Measurements from ENCODE around the gene MYOD1.

MYOD1 gene

DNA sequence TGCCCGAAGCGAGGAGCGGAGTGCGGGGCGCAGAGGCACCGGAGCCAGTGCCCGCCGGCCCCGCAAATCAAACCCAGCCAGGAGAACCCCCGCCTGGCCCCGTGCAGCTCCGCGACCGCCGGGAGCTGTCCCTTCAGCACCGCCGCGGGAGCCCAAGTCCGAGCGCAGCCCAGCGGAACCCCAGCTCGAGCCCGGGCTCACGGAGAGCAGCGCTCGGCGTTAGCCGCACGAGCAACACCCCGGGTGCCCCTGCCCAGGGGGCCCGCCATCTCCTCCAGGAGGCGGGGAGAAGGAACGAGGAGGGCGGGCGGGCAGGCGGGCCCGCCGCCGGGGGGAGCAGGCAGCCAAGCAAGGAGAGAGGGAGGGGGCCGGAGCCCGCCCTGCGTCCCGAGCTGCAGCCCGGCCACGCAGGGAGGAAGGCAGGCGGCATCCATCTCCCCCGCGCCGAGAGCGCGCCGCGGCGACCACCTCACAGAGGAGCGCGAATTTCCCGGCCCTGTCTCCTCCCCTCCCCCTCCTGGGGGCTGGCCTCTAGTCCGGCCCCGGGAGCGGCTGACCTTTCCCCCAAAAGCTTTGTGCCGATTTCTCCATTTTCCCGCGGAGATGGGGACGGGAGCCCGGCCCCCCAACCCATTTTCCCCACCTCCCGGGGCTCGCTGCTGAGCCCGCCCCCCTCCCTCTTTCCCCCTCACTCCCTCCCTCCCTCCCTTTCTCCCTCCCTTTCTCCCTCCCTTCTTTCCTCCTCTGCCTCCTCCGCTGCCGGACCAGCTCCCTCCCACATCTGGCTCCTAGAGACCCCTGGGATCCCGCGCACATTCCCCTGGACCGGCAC lies 15.8 kb downstream of the MYOD1 start:
- DNase-seq (ENCODE audit: low read depth) = no peak

DNA sequence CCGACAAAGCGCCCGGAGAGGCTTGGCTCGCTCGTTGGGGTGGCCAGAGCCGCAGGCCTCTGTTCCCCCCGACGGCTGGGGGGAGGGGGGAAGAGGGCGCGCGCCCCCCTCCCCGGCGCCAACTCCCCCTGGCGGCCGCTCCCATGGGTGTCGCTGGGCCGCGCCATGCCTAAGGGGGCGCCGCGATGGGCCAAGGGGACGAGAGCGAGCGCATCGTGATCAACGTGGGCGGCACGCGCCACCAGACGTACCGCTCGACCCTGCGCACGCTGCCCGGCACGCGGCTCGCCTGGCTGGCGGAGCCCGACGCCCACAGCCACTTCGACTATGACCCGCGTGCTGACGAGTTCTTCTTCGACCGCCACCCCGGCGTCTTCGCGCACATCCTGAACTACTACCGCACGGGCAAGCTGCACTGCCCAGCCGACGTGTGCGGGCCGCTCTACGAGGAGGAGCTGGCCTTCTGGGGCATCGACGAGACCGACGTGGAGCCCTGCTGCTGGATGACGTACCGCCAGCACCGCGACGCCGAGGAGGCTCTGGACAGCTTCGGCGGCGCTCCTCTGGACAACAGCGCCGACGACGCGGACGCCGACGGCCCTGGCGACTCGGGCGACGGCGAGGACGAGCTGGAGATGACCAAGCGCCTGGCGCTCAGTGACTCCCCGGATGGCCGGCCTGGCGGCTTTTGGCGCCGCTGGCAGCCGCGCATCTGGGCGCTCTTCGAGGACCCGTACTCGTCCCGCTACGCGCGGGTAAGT lies 16.6 kb downstream of the MYOD1 start:
- DNase-seq (ENCODE audit: low read depth) = no peak

DNA sequence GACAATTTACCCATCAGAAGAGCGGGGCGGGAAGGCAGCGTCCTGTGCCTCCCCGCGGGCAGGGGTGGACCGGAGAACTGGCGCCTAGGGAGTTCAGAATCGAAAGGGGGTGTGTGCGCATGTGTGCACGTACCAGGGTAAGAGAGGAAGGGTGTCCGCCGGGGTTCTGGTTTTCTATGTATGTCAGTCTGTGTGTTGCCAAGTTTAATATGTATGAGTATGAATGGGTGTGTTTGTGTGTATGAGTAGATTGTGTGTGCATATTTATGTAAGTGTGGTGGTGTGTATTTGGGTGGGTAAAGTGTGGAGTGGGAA lies 17.2 kb downstream of the MYOD1 start:
- DNase-seq (ENCODE audit: low read depth) = no peak

DNA sequence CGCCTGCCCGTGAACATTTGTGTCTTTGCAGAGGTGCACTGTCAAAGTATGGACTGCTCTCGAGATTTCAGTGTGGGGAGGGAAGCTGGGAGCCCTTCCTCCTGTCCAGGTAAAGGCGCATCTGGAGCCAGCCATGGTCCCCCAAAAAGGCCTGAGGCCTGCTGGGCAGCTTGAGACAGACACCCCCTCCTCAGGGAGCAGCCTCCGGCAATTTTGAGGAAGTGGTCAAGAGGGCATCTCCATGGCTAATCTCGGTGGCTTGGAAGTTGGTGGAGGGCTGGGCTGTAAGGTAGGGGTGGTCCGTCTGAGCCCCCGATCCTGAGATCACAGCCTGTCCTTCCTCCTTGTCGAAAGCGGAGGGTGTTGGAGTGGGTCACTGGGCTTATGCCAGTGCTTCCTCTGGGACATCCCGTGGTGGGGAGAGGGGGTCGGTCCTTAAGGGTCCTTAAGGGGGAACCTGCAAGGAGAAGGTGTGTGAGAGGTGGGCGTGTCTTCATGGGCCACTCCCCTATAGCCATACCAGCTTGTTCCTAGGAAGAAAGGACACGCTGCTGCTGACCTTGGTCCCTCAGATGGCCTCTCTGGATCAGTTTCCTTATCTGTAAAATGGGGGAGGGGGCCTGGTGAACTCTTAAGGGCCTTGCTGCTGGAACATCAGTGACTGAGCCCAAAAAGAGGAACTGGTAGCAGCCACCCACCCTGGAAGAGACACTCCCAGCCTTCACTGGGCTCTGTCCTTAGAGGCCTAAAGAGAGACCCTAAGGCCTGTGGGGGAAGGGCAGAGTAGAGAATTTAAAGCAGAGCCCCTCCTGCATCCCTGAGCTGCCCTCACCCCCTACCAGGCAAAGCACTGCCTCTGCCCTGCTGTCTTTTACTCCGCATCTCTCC lies 17.8 kb downstream of the MYOD1 start:
- DNase-seq (ENCODE audit: low read depth) = no peak

DNA sequence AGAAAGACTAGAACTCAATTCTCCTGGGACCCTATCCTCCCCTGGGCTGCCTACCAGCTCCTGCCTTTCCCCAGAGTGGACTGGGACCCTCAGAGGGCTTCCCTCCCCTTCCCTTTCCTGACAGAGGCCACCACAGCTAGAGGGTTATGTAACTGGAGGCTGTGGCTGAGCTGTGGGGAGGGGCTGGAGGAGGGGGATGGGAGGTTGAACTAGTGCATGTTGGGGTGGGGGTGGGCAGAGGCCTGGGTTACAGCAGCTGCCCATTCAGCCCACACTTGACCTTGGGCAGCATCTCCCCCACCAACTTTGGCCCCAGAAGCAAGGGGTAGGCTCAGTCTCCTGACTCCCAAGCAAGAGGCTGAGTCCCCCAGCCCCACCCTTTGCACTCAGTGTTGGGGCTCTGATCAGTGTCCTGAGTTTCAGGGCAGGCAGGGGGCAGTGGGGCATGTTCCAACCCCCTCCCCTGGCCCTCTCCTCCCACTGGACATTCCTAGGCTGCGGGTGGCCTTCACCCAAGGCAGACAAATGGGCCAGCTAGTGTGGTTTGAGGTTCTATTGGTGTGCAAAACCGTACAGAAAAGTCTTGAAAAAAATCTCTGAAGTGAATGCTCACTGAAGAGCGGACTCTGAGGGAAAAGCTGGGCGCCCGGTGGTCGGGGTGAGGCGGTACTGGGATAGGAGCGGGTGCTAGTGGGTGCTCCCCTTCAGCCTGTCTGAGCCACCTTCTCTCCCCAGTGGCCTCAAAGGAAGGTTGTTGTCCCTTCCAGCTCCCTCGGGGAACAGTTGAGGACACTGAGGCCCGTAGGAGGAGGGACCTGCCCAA lies 19.0 kb downstream of the MYOD1 start:
- DNase-seq (ENCODE audit: low read depth) = no peak

DNA sequence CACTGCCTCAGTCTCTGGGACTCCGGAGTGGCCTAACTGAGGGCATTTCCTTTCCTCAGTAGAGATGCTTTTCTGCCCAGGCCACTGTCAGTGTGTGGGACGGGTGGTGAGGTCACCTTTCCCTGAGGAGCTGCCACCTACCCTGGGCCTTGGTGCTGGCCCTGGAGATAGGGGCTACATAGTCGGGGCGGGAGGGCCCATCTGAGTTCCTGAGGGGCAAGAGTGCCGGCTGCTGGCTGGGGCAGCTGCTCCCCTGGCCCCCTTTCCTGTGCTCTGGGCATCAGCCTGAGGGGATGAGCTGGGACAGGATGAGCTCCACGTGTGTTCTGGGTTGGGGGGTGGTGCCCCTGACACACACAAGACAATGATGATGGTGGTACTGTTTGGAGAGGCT lies 20.6 kb downstream of the MYOD1 start:
- no peak for DNase-seq (ENCODE audit: low read depth)

DNA sequence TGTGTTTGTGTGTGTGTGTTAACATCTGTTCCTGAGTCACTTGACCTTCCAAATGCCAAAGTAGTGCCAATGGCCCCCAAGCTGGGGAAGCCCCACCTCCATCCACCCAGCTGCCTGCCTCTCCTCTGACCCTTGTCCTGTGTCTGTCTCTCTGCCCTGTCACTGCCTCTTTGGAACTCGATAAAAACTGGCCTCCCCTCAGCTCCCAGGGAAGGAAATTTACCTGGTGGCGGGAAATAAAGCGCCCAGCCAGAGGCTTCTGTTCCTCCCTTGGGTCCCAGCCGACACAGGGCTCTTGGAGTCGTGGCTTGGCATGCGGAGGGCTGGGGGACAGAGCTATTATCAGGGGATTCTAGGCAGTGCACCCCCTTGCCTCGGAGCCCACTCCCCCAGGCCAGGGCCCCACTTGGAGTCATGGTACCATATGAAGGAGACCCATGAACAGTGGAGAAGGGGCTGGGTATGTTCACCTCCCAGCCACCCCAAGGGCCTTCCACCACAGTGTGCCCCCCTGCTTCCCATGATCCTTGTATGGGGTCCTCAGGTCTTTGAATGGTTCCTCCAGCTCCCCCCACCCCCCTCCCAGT lies 21.4 kb downstream of the MYOD1 start:
- DNase-seq (ENCODE audit: low read depth) = no peak

DNA sequence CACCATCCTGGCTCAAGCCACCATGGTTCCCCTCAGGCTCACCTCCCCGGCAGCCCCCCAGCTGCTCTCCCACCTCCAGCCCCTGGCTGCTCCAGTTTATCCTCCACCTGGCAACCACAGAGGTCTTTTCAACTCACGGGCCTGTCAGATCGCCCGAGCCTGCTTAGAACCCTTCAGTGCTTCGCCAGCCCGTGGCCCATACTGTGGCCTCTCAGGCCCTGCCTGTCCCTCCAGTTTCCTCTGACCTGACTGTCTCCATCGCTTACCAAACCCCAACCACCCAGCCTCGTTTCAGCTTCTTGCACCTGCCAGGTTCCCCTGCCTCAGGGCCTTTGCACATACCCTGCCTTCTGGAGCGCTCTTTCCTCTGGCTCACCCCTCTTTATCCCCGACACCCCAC lies 22.1 kb downstream of the MYOD1 start:
- no peak for DNase-seq (ENCODE audit: low read depth)

DNA sequence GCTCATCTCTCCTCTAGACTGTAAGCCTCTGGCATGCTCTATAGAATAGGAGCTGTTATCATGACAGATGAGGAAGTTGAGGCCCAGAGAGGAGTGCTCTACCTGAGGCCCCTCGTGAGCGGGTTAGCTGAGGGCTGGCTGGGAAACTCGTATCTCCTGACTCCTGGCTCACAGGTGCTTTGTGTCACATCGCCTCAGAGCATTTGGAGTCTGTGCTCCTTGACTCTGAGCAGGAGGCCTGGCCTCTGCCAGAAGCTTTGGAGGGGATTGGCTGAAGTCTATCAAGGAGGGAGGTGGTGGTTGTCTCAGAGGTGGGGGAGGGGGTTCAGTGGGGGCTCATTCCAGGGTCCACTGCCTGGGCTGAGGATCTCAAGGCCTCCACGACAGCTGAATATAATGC lies 22.6 kb downstream of the MYOD1 start:
- DNase-seq (ENCODE audit: low read depth) = no peak

DNA sequence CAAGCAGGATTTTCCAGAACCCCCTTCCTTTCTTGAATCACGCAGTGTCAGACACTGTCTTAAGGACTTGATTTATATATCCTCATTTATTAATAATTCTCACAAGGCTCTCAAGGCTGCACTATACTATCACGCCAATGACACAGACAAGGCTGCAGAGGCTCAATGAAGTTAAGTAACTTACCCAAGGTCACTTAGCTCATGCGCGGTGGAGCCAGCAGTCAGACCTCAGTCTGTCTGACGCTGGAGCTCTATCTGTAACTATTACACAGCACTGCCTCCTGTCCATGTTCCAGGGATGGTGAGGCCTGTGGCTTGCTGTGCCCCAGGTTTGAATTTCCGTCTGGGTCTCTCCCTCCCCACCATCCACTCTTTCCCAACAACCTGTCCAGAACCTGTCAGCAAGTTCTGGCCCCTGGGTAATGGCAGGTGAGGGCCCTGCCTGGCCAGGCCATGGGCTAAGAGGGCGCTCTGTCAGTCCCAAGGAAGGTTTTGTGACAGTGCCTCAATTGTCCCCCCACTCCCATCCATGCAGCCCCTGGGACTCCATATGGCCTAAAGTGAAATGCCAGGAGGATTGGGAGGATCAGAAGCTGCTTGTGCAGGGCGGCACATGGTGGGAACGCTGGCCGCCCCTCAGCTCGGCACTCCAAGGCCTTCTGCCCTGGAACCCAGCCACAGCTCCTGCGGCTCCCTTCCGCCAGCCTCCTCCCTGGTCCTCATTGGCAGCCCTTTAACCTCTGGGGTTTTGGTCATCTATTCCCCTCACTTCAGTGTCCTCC lies 23.8 kb downstream of the MYOD1 start:
- DNase-seq (ENCODE audit: low read depth) = no peak

DNA sequence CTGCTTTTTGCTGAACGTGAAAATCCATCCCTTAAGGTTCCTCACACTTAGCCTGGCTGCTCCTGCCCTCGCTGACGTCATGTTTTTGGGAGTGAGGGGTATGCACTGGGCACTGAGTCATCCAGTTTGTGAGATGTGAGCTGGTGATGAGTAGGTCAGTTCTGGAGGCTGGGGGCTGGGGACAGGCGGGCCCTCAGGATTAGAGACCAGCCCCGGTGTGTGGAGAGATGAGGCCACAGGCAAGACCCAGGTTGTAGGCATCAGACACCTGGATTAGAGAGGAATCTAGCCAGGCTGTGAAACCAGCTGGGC lies 24.4 kb downstream of the MYOD1 start:
- no peak for DNase-seq (ENCODE audit: low read depth)

DNA sequence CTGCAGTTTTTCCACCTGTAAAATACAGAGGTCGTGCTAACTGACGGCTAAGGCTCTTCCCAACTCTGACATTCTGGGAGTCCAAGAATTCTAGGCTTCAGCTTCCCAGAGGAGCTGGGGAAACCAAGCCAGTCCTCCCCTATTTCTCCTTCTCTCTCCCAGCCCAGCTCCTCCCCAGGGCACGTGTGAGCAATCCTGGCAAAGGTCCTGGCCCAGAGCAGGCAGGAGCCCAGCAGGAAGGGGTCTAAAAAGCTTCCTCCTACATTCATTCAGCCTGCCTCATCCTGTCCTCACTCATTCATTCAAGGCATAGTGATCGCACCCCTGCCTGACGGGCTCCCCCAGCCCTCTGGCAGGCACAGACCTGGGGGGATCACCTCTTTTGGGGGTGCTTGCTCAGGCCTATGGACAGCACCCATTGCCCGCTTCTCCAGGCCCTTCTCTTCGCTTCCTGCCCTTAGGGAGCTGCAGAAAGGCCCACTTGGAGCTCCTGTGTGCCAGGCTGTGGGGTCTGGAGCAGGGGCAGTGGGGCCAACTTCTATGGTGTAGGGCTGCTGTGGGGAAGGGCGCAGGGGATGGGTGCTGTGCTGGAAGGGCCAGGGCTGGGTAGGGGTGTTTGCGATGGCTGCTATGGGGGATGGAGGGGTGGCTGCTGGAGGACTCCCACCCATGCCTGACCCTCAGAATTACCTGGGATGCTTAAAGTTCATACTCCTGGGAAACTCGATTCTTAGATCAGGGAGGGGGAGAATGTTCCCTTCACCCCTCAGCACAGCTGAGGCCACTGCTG lies 25.0 kb downstream of the MYOD1 start:
- no peak for DNase-seq (ENCODE audit: low read depth)

DNA sequence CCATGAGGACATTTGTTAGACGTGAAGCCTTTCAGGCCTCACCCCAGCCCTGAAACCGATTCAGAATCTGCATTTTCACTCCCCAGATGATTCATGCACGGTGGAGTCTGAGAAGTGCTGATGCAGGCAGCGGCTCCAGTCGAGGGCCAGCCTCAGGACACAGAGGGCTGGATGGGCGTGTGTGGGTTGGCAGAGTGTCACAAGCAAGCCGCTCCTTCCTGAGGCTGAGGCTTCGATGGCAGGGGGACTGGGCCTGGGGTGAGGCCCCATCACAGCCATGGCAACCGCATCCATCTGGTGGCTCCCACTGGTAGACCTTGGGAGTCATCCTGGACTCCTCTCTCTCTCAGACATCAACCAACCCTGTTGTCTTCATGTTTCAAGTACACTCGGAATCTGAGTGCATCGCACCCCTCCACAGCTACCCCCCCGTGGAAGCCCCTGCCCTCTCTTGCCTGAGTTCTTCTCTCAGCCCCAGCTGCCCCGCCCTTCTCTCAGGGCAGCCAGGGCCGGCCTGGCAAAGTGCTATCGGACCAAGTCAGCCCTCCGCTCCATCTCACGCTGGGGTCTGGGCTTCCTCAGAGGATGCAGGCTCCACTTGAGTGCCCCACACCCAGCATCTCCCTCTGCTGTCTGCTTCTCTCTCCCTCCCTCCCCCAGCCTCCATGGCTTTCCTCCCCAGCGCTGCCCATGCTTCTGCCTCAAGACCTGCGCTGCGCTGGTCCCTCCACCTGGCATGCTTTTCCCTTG lies 25.8 kb downstream of the MYOD1 start:
- DNase-seq (ENCODE audit: low read depth) = no peak

DNA sequence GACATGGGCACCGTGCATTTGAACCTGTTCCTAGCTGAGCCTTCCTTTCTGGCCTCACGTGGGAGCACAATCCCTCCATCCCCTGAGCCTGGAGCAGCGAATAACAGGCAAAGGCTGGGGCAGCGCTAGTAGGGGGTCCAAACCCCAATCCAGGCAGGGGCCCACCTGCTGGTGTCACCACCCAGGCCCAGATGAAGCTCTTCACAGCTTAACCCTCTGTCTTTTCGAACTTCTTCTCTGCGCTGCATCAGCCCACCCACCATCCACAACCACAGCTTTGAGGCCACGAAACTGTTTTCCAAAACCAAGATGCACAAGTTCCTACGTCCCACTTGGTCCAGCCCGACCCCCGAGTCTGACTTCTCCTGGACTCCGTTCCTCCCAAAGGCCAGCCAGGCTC lies 26.7 kb downstream of the MYOD1 start:
- no peak for DNase-seq (ENCODE audit: low read depth)

DNA sequence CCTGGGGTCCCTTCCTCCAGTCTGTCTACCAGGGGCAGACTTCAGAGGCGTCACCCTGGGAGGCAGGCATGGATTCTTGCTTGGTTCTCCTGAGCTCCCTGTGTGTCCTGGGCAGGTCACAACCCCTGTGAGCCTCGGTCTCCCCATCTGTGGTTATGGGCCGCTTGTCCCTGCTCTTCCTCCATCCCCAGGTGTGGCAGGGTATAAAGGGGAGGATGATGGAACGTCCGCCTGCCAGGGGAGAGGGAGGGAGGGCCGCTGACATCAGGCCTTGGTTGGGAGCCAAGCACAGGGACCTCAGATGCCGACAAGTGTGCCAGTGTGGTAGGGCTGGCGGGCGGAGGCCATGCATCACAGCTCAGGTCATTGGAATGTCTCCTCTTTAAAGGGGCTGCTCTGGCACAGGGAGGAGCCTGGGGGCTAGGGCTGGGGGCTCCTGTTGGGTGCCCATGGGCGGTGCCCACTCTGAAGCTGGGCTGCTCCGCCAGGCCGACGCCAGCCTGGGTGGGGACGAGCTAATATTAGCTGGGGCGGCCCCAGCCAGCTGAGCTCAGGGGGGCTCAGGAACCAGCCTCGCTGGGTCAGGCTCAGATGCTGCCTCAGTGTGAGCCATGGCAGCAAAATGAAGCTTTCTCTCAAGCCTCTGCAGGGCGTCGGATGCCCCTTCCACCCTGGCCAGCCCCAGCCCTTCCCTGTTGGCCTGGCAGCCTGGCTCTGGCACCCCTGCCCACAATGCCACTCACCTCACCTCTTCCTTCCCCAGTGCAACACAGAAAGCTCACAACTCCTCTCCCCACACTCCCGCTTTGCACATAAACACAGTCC lies 28.0 kb downstream of the MYOD1 start:
- no peak for DNase-seq (ENCODE audit: low read depth)

DNA sequence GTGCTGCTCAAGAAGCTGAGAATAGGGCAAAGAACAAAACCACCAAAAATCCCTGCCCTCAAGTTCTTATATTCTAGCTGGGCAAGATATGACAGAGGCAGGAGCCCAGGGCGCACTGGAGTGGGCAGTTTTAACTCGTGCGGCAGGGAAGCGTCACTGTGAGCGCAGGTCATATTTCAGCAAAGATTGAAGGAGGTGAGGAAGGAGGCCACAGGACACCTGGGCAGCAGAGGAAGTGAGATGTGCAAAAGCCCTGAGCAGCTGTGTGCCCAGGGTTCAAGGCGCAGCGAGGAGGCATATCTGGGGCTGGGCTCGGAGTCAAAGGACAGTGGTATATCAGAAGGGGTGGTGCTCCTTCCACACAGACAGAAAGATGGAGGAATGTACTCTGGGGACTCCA lies 28.7 kb downstream of the MYOD1 start:
- no peak for DNase-seq (ENCODE audit: low read depth)

DNA sequence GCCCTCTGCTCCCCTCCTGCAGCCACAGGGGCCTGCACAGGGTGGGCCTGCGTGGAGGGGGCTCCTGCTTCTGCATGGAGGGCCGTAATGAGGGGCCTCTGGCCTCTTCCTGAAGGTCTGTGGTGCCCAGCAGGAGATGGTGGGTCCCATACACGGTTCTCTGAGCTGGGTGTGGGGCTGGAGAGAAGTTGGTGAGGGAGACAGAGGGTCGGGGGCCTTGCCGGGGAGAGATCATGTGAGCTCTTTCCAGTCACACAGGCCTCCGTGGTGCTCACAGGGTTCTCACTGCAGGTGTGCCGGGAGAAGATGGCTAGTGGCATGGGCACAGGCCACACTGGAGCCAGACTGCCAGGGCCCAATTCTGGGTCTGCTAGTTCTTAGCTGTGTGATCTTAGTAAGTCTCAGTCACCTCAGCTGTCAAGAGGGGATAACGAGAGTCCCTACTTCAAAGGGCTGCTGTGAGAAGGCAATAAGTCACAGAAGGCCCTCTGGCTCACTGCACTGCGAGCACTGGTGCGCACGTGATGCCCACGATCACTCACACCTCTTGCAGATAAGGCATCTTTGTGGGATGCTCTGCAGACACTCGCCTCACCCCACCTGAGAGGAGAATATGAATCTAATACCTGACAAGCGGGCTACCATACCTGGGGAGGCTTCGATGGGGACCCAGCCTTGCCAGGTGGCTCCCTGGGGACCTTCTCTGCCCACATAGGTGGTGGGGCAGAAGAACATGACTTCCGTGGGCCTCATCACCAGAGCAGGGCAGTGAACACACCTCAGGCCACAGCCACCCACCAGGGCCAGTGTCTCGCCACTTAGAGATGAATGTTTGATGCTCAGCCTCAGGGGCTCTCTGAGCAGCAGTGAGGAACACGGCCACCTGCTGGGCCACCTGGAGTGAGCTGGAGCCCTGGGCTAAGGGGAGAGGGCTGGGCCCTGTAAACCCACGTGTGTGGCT lies 29.7 kb downstream of the MYOD1 start:
- DNase-seq (ENCODE audit: low read depth) = no peak
